ENCODE measurements around the gene GPR34.

GRCh38 chrX:41655631-41656030, 33.1 kb upstream of the GPR34 start:
- TF ChIP-seq MAFK (IDR thresholded peaks at IDR 0.05; ENCODE audit: low read depth, low read length) (no peak), POLR2A (IDR thresholded peaks at IDR 0.05; ENCODE audit: low read depth, low read length) (no peak), CTCF (conservative IDR thresholded peaks at IDR 0.05; ENCODE audit: low read depth, low read length) (no peak), MXI1 (IDR thresholded peaks at IDR 0.05; ENCODE audit: borderline replicate concordance, low read depth, low read length) (no peak), RFX5 (IDR thresholded peaks at IDR 0.05; ENCODE audit: low read depth, low read length) (no peak), RAD21 (IDR thresholded peaks at IDR 0.05; ENCODE audit: low read length) (no peak)
- TF ChIP-seq, protein P1, sequence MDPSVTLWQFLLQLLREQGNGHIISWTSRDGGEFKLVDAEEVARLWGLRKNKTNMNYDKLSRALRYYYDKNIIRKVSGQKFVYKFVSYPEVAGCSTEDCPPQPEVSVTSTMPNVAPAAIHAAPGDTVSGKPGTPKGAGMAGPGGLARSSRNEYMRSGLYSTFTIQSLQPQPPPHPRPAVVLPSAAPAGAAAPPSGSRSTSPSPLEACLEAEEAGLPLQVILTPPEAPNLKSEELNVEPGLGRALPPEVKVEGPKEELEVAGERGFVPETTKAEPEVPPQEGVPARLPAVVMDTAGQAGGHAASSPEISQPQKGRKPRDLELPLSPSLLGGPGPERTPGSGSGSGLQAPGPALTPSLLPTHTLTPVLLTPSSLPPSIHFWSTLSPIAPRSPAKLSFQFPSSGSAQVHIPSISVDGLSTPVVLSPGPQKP (IDR thresholded peaks at IDR 0.05; ENCODE audit: borderline replicate concordance, low read depth, low read length), result no peak
